WI38 (cell line): Measurements from ENCODE around the gene FOSB.

Experiments used
- H3K4me3 ChIP-seq: 2 replicates; pipeline ENCODE4 v1.5.1; 2011; ENCODE audit warnings: low read depth, mild to moderate bottlenecking, control low read depth, low read length
- CTCF ChIP-seq: IDR thresholded peaks from 2 replicates; pipeline ENCODE4 v1.5.1; 2012; ENCODE audit warnings: low read depth, mild to moderate bottlenecking, control low read depth, low read length

Gene FOSB

GRCh38 chr19:45497791-45498190 is 30.0 kb downstream of the FOSB start:
- no peak for TF ChIP-seq CTCF
- no peak overlapping the region for H3K4me3 ChIP-seq

- no peak for TF ChIP-seq CTCF
Measured at GRCh38 chr19:45498411-45499195, 30.8 kb downstream of the FOSB start, which contains the start of gene PPM1N. PPM1N (plus strand) TSS chr19:45498443; CDS start chr19:45498473, 30 bp downstream.

GRCh38 chr19:45499196-45500180 is 31.7 kb downstream of the FOSB start:
- TF ChIP-seq CTCF, result no peak
- no peak overlapping the region for H3K4me3 ChIP-seq

More at GRCh38 chr19:45498411-45499195, 30.8 kb downstream of the FOSB start, which contains the start of gene PPM1N:
- peak within 1 kb of the TSS; percentile 48 for H3K4me3 ChIP-seq

- no peak overlapping the region for H3K4me3 ChIP-seq
- no peak for TF ChIP-seq CTCF
Measured at GRCh38 chr19:45500918-45501729, 33.3 kb downstream of the FOSB start.

DNA sequence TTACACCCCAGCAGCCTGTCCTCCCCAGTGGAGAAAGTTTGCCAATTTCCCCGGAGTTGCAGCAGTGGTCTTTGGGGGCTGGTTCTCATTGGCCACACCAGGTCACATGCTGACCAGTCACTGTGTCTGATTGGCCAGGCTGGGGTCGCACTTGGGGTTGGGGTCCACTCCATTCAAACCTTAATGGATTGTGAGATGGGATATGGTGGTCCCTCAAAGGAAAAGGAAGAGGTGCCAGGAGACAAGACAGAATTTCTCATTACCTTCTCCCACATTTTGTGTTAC is 33.9 kb downstream of the FOSB start:
- TF ChIP-seq CTCF, result no peak

DNA sequence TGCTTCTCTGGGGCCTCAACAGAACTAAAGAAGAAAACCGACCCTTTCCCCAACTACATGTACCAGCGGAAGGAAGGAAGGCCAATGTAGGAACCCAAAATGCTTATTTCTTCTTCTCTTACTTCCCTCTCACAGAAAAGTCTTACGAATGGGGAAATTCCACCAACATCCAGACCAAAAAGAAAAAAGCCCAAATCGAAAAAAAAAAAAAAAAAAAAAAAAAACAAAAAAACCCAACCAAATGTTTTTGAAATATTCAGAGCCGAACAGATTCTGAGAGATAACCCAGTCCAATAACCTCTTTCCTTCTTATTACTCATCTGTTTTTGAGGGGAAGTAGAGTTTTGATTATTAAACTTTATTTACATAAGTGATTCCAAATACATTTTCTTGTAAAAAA is 34.3 kb downstream of the FOSB start:
- no peak for TF ChIP-seq CTCF
- no peak overlapping the region for H3K4me3 ChIP-seq

More for the DNA sequence above, 33.9 kb downstream of the FOSB start:
- no peak overlapping the region for H3K4me3 ChIP-seq
